Measurements from ENCODE around the gene SLC2A5. TPM values are rescaled to one million over a fixed set of nuclear protein-coding genes. Genes with fewer than 3 reads are reported as not detected.

The SLC2A5 gene
- total and polyA plus RNA-seq, 7 donors, result 1.4 to 9.1 (median 4.9) TPM

DNA sequence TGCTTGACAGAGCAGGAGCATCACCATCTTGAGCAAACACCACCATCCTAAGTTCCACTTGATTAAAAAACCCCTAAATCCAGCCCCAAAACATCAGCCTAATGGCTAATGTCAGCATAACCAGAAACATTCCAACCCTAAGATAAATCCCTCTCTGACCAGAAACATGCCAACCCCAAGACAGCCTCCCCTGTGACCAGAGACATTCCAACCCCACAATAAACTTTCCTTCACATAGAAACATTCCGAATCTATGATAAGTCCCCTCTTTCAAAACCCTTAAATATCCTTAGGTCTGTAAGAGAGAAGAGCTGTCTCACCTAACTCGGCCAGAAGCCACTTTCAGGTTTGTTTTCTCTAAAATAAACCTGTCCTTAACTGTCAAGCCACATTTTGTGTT lies 17.4 kb upstream of the SLC2A5 start:
- no peak overlapping the region for H3K27ac ChIP-seq
- DNase-seq, result no peak
- no peaks in the 10 kb centered on the region for H3K9me3 ChIP-seq
- 70 to 92% methylated on average over 2 of the region's 2 CpGs for WGBS, 2 donors
- TF ChIP-seq, protein P1, sequence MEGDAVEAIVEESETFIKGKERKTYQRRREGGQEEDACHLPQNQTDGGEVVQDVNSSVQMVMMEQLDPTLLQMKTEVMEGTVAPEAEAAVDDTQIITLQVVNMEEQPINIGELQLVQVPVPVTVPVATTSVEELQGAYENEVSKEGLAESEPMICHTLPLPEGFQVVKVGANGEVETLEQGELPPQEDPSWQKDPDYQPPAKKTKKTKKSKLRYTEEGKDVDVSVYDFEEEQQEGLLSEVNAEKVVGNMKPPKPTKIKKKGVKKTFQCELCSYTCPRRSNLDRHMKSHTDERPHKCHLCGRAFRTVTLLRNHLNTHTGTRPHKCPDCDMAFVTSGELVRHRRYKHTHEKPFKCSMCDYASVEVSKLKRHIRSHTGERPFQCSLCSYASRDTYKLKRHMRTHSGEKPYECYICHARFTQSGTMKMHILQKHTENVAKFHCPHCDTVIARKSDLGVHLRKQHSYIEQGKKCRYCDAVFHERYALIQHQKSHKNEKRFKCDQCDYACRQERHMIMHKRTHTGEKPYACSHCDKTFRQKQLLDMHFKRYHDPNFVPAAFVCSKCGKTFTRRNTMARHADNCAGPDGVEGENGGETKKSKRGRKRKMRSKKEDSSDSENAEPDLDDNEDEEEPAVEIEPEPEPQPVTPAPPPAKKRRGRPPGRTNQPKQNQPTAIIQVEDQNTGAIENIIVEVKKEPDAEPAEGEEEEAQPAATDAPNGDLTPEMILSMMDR (IDR thresholded peaks at IDR 0.05), result no peak
- H3K27me3 ChIP-seq, result no peaks in the 10 kb centered on the region
- H3K4me3 ChIP-seq, result no peak overlapping the region
- no peaks in the 10 kb centered on the region for H3K36me3 ChIP-seq
- intact Hi-C loops (cut with DNase I), result loop anchor here (5.0 kb wide), 1 partner anchor 34 kb away; no protein-coding TSS in a partner anchor
- peaks cover 0 to 22% (median 18%) of the 10 kb centered on the region in 4 donors for H3K4me1 ChIP-seq

DNA sequence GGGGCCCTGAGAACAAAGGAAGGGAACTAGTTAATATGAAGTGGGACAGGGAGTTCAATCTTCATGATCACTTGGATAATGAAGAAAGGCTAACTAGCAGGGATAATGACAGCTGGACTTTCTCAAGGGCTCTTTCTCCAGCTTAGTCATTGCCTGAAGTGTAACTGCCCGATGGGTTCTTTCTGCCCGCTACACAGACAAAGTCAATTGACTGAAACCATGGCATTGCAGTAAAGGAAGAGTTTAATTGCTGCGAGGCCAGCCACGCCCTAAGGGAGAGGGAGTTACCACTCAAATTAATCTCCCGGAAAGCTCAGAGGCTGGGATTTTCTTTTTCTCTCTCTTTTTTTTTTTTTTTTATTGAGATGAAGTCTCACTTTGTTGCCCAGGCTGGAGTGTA lies 16.6 kb upstream of the SLC2A5 start:
- no peaks in the 10 kb centered on the region for H3K27me3 ChIP-seq
- H3K27ac ChIP-seq, result peak overlapping the region in 3 of 4 donors; percentile 71 to 72 (median 72)
- intact Hi-C loops (cut with DNase I), result loop anchor here (5.0 kb wide), 1 partner anchor 34 kb away; no protein-coding TSS in a partner anchor
- peaks cover 0 to 22% (median 18%) of the 10 kb centered on the region in 4 donors for H3K4me1 ChIP-seq
- no peaks in the 10 kb centered on the region for H3K9me3 ChIP-seq
- H3K36me3 ChIP-seq, result no peaks in the 10 kb centered on the region
- DNase-seq, result no peak
- TF ChIP-seq, protein P1 (IDR thresholded peaks at IDR 0.05), result no peak
- no peak for TF ChIP-seq POLR2A (IDR thresholded peaks at IDR 0.05)
- TF ChIP-seq POLR2AphosphoS5 (IDR thresholded peaks at IDR 0.05), result peak in 1 of 4 donors; percentile 8
- no peak for TF ChIP-seq EP300 (IDR thresholded peaks at IDR 0.05)
- H3K4me3 ChIP-seq, result no peak overlapping the region
- 17 to 51% methylated on average over 5 of the region's 5 CpGs for WGBS, 2 donors

DNA sequence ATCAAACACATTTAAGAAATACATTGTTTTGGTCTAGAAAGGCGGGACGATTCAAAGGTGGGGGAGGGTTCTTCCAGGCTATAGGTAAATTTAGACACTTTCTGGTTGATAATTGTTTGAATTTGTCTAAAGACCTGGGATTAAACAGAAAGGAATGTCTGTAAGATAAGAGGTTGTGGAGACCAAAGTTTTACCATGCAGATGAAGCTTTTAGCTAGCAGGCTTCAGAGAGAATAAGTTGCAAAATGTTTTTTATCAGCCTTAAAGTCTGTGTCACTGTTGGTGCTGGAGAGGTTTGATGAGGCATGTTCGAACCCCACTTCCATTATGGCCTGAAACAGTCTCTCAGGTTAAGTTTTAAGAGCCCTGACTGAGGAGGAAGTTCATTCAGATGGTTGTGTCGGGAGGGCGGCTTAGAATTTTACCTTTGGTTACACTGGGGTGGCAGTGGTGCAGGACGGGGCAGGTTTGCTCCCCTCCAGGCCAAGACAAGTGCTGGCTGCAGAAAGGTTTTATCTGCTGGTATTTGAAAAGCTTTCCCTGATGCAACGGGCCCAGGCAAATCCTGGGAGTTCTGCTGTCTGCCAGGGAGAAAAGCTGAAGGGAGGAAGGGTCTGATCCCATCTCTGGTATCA lies 16.0 kb upstream of the SLC2A5 start:
- Histone ChIP-seq H3K27ac (peak overlapping the region; percentile 54 to 72 (median 72)), H3K4me3 (no peak overlapping the region), H3K9me3 (no peaks in the 10 kb centered on the region), H3K27me3 (no peaks in the 10 kb centered on the region), H3K4me1 (peaks cover 0 to 22% (median 18%) of the 10 kb centered on the region in 4 donors), H3K36me3 (no peaks in the 10 kb centered on the region)
- no peak for DNase-seq
- TF ChIP-seq POLR2A (IDR thresholded peaks at IDR 0.05) (no peak), EP300 (IDR thresholded peaks at IDR 0.05) (no peak), POLR2AphosphoS5 (IDR thresholded peaks at IDR 0.05) (no peak)
- TF ChIP-seq, protein P1 (IDR thresholded peaks at IDR 0.05), result no peak
- intact Hi-C loops (cut with DNase I), result loop anchor here (5.0 kb wide), 1 partner anchor 33 kb away; no protein-coding TSS in a partner anchor
- WGBS, 2 donors, result 75 to 82% methylated on average over 7 of the region's 7 CpGs

DNA sequence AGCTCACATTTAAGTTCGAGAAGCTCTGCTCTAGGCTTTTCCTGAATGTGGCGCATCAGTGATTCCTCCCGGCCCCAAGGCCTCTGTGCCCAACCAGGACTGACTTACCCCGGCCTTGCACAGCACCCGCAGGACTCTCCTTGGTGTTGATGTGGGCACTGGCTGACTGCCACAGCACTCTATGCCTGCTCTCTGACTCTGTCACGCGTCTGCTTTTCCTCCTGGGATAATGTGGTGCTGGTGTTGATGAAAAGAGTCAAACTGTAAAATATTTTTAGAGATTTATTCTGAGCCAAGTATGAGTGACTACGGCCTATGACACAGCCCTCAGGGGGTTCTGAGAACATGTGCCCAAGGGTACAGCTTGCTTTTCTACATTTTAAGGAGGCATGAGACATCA lies 15.5 kb upstream of the SLC2A5 start:
- no peaks in the 10 kb centered on the region for H3K36me3 ChIP-seq
- H3K27me3 ChIP-seq, result no peaks in the 10 kb centered on the region
- intact Hi-C loops (cut with DNase I), result loop anchor here (5.0 kb wide), 1 partner anchor 33 kb away; no protein-coding TSS in a partner anchor
- WGBS, 2 donors, result 67 to 91% methylated on average over 8 of the region's 8 CpGs
- H3K4me1 ChIP-seq, result peaks cover 0 to 22% (median 18%) of the 10 kb centered on the region in 4 donors
- no peaks in the 10 kb centered on the region for H3K9me3 ChIP-seq
- TF ChIP-seq POLR2AphosphoS5 (IDR thresholded peaks at IDR 0.05), result peak in 3 of 4 donors; percentile 28 to 49 (median 44)
- no peak for TF ChIP-seq POLR2A (IDR thresholded peaks at IDR 0.05)
- TF ChIP-seq EP300 (IDR thresholded peaks at IDR 0.05), result peak in 1 of 4 donors; percentile 15
- peak overlapping the region; percentile 54 to 72 (median 72) for H3K27ac ChIP-seq
- H3K4me3 ChIP-seq, result no peak overlapping the region
- DNase-seq, result peak; percentile 90

DNA sequence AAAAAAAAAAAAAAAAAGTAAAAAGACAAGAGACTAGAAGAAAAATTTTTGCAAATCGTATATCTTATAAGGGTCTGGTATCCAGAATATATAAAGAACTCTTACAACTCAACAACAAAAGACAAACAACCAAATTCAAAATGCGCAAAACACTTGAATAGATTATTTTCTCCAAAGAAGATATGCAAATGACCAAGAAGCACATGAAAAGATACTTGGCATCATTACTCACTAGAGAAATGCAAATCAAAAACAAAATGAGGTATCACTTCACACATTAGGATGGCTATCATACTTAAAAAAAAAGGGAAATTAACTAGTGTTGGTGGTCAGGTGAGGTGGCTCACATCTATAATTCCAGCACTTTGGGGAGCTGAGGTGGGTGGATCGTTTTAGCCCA lies 12.0 kb upstream of the SLC2A5 start:
- DNase-seq, result no peak
- no peaks in the 10 kb centered on the region for H3K36me3 ChIP-seq
- intact Hi-C loops (cut with DNase I), result no loop called here
- 91 to 96% methylated on average over 3 of the region's 3 CpGs for WGBS, 2 donors
- H3K4me3 ChIP-seq, result no peak overlapping the region
- H3K4me1 ChIP-seq, result peaks cover 0 to 22% (median 20%) of the 10 kb centered on the region in 4 donors
- TF ChIP-seq POLR2A (IDR thresholded peaks at IDR 0.05) (no peak), POLR2AphosphoS5 (IDR thresholded peaks at IDR 0.05) (no peak), EP300 (IDR thresholded peaks at IDR 0.05) (no peak)
- TF ChIP-seq, protein P1 (IDR thresholded peaks at IDR 0.05), result no peak
- no peaks in the 10 kb centered on the region for H3K9me3 ChIP-seq
- no peaks in the 10 kb centered on the region for H3K27me3 ChIP-seq
- H3K27ac ChIP-seq, result no peak overlapping the region

All from sigmoid colon (tissue), 7 donors.